GF-D8 (cell line): ENCODE results near the gene MYPOP.

Experiments used
- DNase-seq: peaks from one replicate; lab custom pipeline; 2025; lab: John Stamatoyannopoulos, UW

MYPOP gene

DNA sequence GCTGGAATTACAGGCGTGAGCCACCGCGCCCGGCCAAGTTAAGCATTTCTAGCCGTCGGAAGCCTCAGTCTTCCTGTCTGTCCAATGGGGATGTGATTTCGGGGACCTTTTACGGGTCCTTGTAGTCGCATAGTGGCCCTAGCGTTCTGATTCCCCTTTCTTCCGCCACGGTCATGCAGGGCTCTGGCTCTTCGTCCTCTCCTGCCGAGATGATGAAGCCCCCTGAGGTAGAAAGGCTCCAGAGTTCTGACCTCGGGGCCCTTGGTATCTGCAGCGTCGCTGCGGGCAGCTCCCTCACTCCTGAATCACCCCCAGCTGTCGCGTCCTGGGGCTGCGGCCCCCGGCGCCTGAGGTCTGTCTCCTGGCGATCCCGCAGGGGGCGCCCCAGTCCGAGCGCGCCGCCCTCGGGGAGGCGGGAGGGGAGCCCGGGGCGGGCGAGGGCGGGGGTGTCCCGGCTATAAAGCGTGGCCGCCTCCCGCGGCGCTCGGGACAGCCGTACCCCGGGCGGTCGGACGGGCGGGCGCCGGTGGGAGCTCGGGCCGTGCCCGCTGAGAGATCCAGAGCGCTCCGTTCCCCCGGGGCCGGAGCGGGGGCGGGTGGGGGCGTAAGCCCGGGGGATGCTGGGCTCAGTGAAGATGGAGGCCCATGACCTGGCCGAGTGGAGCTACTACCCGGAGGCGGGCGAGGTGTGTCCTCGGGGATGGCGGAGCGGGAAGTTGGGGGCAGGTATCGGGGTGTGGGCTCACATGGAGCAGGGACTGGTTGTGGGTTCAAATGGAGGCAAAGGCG is 38.4 kb downstream of the MYPOP start, which contains the start of gene FOXA3:
FOXA3 (plus strand) TSS at position 487 of the 789 bp plus-strand sequence; CDS start at position 618, 131 bp downstream.
- no peak for DNase-seq

DNA sequence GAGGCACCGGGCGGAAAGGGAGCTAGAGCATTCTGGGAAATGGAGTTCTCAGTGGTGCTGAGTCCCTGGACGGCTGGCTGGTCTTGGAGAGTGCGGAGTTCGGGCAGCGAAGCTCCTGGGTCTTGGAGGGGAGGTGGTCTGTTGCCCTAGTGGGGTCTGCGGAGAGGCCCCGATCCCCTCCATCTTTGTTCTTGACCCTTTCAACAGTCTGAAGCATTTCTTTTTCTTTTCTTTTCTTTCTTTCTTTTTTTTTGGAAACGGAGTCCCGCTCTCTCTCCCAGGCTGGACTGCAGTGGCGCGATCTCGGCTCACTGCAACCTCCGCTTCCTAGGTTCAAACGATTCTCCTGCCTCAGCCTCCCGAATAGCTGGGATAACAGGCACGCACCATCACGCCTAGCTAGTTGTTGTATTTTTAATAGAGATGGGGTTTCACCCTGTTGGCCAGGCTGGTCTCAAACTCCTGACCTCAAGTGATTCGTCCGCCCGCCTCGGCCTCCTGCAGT is 39.0 kb downstream of the MYPOP start:
- DNase-seq = no peak

DNA sequence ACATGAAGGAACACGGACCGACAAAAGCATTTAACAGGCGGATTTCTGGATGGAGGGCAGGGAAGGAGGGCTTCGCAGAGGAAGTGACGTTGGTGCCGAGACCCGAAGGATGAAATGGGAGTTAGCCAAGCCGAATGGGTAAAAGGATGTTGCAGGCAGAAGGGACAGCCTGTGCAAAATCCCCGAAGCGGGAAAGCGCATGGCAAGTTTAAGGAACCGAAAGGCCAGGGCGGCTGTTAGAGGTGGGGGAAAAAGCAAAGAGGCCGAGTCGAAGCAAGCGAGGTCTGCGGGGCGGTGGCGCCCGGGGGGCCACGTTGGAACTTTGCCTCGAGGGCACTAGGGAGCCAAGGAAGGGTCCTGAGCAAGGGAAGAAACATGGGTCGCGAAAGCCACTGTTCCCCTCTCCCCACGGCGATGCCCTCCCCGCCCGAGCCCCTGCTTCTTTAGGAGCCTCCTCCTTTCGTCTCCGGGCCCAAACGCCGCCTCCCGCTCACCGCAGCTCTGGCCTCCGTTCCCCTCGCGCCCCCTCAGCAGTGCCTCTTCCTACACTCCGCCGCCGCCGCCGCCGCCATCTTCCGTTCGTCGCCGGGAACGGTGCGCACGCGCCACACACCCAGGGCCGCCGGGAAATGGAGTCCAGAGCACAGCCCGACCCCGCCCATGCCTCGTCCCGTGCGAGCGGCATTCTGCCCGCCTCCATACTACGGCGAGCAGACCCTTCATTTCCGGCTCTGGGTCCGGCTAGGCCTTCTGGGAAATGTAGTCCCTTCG is 39.7 kb downstream of the MYPOP start, which contains the start of gene SYMPK:
SYMPK (minus strand) TSS at position 584 of the 771 bp plus-strand sequence. CDS start 8,652 bp downstream, outside the sequence.
- peak; percentile 95 for DNase-seq

DNA sequence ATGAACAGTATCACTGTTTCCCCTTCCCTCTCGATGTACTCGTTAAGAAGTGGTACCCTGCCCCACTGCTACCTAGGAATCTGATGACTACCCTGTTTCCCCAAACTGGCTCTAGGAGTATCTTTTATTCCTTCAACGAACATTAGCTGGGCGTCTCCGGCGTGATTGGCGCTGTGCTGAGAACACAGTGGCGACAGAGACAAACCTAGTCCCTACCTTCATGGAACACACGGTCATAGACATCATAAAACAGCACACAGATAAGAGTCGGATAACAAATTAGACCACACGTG is 40.2 kb downstream of the MYPOP start:
- peak; percentile 19 for DNase-seq

DNA sequence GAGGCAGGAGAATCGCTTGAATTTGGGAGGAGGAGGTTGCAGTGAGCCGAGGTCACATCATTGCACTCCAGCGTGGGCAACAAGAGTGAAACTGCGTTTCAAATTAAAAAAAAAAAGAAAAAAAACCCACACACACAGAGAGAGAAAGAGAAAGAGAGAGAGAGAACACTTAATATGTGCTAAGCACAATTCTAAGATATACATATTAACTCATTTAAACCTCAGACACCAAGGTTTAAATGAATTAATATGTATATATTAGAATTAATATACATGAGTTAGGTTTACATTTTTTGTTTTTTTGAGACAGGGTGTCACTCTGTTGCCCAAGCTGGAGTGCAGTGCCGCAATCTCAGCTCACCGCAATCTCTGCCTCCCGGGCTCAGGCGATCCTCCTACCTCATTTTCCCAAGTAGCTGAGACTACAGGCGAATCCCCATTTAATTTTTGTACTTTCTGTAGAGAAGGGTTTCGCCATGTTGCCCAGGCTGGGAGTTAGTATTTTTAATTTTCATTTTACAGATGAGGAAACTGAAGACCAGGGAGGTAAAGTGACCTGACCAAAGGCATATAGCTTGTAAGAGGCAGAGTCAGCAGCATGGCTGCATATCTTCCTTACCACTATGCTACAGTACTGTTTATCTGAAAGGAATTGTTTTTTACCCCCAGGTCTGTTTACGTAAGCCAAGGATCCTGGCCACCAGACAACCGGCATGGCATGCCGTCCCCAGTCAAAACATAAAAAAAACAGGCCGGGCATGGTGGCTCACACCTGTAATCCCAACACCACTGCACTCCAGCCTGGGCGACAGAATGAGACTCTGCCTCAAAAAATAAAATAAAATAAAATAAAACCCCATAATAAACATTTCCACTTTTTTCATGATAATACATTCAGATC is 41.8 kb downstream of the MYPOP start:
- no peak for DNase-seq

DNA sequence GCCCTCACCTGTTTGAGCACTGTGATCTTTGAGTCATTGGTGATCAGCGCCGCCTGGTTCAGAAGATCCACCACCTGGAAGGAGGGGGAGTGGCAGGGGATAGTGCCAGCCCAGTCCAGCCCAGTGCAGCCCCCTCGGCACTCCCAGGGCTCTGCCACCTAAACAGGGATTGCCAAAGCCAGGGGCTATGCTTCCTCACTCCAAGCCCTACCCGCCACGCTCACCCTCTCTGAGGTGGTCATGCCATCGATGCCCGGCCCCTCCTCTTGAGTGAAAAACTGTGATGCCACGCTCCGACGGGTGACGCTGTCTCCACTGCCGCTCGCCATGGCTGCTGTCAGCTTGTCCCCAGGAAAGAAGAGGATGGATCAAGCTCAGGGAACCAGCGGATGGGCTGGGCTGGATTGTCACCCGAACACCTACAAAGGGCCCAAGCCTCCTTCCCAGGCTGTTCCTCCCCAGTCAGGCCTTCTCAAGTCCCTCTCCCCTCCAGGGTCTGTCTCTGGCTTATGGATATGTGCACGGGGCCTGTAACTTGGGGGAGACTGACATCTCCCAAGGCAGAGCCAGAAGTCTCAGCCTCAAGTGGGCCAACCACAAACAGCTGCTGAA is 48.1 kb downstream of the MYPOP start:
- DNase-seq = no peak

DNA sequence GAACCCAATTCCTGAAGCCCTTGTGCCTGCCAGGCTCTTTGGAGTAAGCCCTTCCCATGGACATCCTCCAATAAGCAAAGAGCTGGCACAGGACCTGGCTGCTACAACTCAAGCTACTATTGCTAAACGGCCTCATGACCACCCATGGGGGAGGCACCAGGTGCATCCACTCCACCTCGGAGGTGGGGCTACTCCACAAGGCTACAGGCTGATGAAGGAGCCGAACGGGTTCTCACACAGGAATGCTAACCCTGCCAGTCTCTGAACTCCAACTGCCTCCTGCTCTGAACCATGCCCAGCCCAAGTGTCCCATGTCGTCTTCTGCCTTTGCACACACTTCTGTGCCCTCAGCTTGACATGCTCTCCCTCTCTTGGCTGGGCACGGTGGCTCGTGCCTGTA is 49.4 kb downstream of the MYPOP start:
- no peak for DNase-seq

DNA sequence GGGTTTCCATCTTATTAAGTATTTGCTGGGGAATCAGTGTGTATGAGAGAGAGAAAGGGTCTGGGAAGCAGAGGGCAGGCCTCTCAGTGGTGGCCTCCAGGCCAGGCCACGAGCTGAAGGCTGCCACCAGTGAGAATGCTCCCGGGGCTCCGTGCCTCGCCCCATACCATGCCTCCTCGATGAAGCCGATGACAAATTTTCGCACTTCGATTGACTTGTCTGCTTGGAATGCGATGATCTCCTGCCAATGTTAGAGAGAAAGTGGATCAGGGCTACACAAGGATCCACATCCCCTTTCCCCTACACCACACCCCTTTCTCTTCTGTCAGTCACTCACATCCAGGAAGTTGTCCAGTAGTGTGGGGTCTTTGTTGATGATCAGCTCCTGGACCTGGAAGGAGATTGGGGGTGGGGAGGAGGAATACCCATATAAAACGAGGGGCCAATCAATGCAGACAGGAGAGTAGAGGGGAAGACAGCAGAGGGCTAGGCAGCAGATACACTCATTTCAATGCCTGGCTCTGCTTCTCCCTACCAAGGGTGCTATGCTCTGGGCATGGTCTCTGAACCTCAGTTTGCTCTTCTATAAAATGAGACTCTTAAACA is 50.2 kb downstream of the MYPOP start:
- DNase-seq = no peak

DNA sequence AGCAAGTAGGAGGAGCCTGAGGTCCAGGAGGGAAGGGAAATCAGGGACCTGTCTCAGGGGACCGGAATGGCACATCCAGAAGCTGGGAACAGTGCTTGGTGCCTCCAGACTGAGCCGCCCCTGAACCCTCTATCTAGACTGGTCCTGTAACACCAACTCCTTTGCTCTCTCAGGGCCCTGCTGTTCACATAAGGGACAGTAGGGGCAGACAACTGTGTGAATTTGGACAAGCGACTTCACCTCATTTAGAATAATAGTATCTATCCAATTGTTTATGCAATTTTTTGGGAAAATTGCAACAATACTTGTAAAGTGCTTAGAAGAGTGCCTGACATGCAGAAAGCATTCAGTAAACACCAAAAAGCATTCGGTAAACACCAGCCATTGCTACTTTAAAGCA is 53.5 kb downstream of the MYPOP start:
- DNase-seq = no peak

DNA sequence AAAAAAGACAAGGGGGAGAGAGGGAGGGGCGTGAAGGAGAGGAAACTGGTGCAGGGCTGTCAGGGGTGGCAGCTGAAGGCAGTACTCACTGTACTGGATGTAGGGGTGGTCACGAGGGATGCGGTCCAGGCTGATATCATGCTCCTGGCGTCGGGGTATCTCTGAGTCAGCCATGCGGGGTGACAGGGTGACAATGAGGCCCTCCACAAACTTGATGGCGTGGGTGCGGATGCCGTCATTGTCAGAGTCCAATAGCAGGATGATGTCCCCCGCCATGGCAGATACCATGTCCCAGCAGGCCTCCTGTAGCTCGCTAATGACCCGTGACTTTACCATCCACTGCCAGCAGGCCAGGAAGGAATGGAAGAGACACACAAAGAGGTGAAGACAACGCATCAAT is 54.8 kb downstream of the MYPOP start:
- DNase-seq = no peak

DNA sequence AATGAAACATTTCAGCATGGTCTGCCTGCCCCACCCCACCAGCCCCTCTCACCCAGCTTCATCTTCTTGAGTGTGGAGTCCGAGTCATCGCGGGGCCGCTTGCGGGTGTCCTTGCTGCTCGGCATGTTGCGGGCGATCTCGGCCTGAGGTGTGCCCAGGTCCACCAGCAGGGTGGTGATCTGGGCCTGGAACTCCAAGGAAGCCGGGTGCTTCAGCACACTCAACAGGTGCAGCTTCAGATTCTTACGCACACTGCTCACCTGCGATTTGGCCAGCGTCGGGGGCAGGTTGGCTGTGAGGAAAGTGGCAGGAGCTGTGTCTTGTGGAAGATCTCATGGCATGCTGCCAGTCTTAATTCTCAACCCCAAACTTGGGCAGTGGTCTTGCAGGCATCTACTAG is 60.2 kb downstream of the MYPOP start:
- no peak for DNase-seq
